Spinal cord (tissue), 4 donors: ENCODE data around the gene B9D1. TPM values are rescaled to one million over a fixed set of nuclear protein-coding genes. Genes with fewer than 3 reads are reported as not detected.

Experiments used
- polyA plus RNA-seq, 2 donors: library from polyadenylated mRNA; unstranded; fragments of 120-200 nt; gene quantifications; one replicate each; pipeline ENCODE4 v1.2.1, GENCODE V29; 2013; ENCODE audit not compliant: insufficient read length in 2 of 2
- small RNA-seq: library from RNA; depleted of rRNA; stranded (forward); fragments of <200 nt; gene quantifications from one replicate; pipeline ENCODE3, GENCODE V24; 2014; ENCODE audit warnings: low replicate concordance
- total RNA-seq, 2 donors: library from RNA; depleted of rRNA in 1 of 2; stranded (reverse); fragments of 120-200 nt in 1 of 2; fragments of >200 nt in 1 of 2; gene quantifications; one replicate each; pipeline versions ENCODE4 v1.2.3 to v1.2.4, GENCODE V29; 2013 to 2014

The B9D1 gene
- total and polyA plus RNA-seq, 4 donors = 16.8 to 37.9 (median 31.7) TPM

Small RNAs within 50 kb of the gene (small RNA-seq; reads per million reads assigned to genes)
- gene MIR1180 = 26.8 reads per million, percentile 97 among the genes with 10 or more reads in this experiment

Other genes with a start within 250 kb of the B9D1 start
- 1 to 10 TPM; 1.6 to 2.1 TPM for gene GRAPL, start 235.1 kb downstream of the B9D1 start, total RNA-seq
- 1 to 10 TPM; 1.6 to 3.8 TPM for gene GRAPL, start 235.1 kb downstream of the B9D1 start, polyA plus RNA-seq
- gene EPN2, start 125.4 kb downstream of the B9D1 start, total RNA-seq = 10 to 100 TPM; 46.6 to 55.6 TPM
- 100 to 1,000 TPM; 112 to 114 TPM for gene EPN2, start 125.4 kb downstream of the B9D1 start, polyA plus RNA-seq
- gene MAPK7, start 15.8 kb upstream of the B9D1 start, total RNA-seq = 10 to 100 TPM; 10.6 to 14.0 TPM
- gene MAPK7, start 15.8 kb upstream of the B9D1 start, polyA plus RNA-seq = 10 to 100 TPM; 28.6 to 28.9 TPM
- gene MFAP4, start 24.5 kb upstream of the B9D1 start, total RNA-seq = 100 to 1,000 TPM in 1 of 2 donors, 10 to 100 TPM in 1; 27.0 to 137 TPM
- gene MFAP4, start 24.5 kb upstream of the B9D1 start, polyA plus RNA-seq = 10 to 100 TPM; 27.0 to 58.8 TPM
- gene RNF112, start 48.5 kb upstream of the B9D1 start, total RNA-seq = 1 to 10 TPM; 7.9 to 9.7 TPM
- gene RNF112, start 48.5 kb upstream of the B9D1 start, polyA plus RNA-seq = 10 to 100 TPM; 27.7 to 31.8 TPM
- gene SLC47A1, start 171.1 kb upstream of the B9D1 start, total RNA-seq = 100 to 1,000 TPM in 1 of 2 donors, 10 to 100 TPM in 1; 47.3 to 202 TPM
- gene SLC47A1, start 171.1 kb upstream of the B9D1 start, polyA plus RNA-seq = 10 to 100 TPM in 1 of 2 donors, 1 to 10 TPM in 1; 3.2 to 42.2 TPM